GM10266 (cell line): Measurements from ENCODE around the gene FAM76A.
"Not testable (repeated sequence)": the region's sequence is repeated elsewhere in the genome, so short reads cannot be mapped to it uniquely, and the experiment has no call there.

Experiments
- DNase-seq: peaks from one replicate; pipeline ENCODE4 v3.0.0; 2012; ENCODE audit errors: extremely low spot score
- CTCF ChIP-seq: IDR thresholded peaks from 2 replicates; pipeline ENCODE4 v1.5.1; 2012; ENCODE audit warnings: mild to moderate bottlenecking, low read depth; ENCODE audit not compliant: control insufficient read depth, insufficient read depth; ENCODE audit errors: missing control alignments

FAM76A gene

DNA sequence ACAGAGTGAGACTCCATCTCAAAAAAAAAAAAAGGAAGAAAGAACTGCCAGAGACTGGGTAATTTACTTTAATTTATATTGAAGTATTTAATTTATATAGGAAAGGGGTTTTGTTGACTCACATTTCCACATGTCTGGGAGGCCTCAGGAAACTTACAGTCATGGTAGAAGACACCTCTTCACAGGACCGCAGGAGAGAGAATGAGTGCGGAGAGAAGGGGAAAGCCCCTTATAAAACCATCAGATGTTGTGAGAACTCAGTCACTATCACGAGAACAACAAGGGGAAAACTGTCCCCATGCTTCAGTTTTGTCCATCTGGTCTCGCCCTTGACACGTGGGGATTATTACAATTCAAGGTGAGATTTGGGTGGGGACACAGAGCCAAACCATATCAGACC is 79.0 kb downstream of the FAM76A start:
- DNase-seq = no peak
- TF ChIP-seq CTCF = no peak

GRCh38 chr1:27806758-27807157 is 81.0 kb downstream of the FAM76A start:
- DNase-seq = no peak
- TF ChIP-seq CTCF = no peak

GRCh38 chr1:27807385-27807784 is 81.6 kb downstream of the FAM76A start:
- TF ChIP-seq CTCF = no peak
- DNase-seq = no peak

GRCh38 chr1:27808131-27808530 is 82.4 kb downstream of the FAM76A start:
- not testable (repeated sequence) for DNase-seq

DNA sequence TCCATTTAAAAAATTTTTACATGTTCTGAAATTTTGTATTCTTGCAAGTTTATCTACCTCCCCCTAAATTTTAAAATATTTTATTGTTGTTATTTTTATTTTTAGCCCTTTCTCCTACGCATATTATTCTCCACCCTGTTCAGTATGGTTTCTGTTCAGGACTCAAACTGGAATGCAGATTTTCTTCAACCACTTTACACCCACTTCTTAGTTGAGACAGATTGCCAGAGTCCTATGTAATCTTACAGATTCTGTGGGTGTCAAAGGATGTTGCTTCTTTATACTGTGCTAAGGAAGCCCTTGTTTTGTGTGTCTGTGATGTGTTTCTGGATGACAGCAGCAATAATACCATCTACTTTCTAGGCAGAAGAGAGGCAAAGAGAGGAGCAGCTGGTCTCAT is 84.1 kb downstream of the FAM76A start:
- TF ChIP-seq CTCF = no peak

GRCh38 chr1:27811741-27812500 is 86.2 kb downstream of the FAM76A start:
- no peak for TF ChIP-seq CTCF
- no peak for DNase-seq

More for the DNA sequence above, 84.1 kb downstream of the FAM76A start:
- no peak for DNase-seq
